ENCODE data around the gene MAP3K20.
"Not testable (repeated sequence)": the region's sequence is repeated elsewhere in the genome, so short reads cannot be mapped to it uniquely, and the experiment has no call there.

MAP3K20 gene

GRCh38 chr2:173235947-173236803, 160.5 kb downstream of the MAP3K20 start:
- no peak for DNase-seq (ENCODE audit: low spot score)

GRCh38 chr2:173238385-173238784, 162.7 kb downstream of the MAP3K20 start:
- DNase-seq (ENCODE audit: low spot score), result no peak

GRCh38 chr2:173238831-173239230, 163.2 kb downstream of the MAP3K20 start:
- DNase-seq (ENCODE audit: low spot score), result no peak

DNA sequence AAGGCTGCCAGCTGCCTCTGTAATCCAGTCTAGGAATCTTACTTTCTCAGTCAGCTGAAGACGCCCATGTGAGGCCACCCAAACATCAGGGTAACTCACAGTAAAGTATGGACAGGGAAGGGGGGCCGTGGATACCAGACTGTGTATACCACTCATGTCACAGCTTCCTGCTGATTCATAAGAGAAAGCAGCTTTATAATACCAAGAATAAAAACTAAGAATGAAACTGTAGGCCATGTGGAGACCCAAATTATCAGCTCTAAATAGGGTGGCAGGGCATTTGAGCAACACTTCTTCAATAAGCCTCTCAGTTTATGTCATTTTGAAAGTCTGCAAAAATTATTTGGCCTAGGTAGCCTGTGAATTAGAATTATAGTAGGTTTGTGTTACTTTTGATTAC, 164.0 kb downstream of the MAP3K20 start:
- DNase-seq (ENCODE audit: low spot score), result no peak

DNA sequence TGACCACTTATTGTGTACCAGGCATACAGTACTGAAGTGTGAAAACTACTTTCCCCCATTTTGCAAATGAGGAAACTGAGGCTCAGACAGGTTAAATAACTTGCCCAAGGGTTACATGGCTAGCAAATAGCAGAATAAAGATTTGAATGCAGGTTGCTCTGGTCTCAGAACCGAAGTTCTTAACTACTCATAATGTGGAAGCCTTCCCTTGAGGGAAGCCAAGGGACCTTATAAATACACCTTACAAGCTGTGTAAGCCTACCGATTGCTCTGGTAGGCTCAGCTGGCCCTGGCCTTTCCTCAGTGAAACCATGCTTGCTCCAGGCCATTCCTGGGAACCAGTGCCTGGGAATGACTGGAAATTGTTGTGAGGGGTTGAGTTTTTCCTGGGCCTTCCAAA, 164.4 kb downstream of the MAP3K20 start:
- DNase-seq (ENCODE audit: low spot score), result no peak

- DNase-seq (ENCODE audit: low spot score), result no peak
Observed at GRCh38 chr2:173241643-173242042, 166.0 kb downstream of the MAP3K20 start.

DNA sequence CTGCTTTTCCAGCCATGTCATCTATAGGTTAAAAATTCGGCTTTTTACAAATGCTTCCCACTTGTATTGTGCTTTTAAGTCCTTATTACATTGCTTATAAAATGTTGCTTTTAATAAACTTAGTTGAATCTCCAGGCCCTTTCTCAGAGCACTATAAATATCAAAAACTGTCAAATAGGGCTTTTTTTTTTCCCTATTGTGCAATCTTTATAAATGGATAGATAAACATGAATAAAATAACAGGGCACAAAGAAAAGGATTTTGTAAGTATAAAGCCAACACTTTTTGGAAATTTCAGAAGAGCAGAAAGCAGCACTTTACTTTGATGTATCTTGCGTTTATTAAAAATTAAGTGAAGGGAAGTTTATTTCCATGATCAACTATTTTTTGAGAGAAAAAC, 171.5 kb downstream of the MAP3K20 start:
- no peak for DNase-seq (ENCODE audit: low spot score)

- DNase-seq (ENCODE audit: low spot score), result no peak
Observed at GRCh38 chr2:173248381-173248780, 172.7 kb downstream of the MAP3K20 start.

- DNase-seq (ENCODE audit: low spot score), result no peak
Observed at GRCh38 chr2:173249661-173250641, 174.3 kb downstream of the MAP3K20 start.

GRCh38 chr2:173251225-173251624, 175.6 kb downstream of the MAP3K20 start:
- DNase-seq (ENCODE audit: low spot score), result no peak

- no peak for DNase-seq (ENCODE audit: low spot score)
Observed at GRCh38 chr2:173252581-173252980, 176.9 kb downstream of the MAP3K20 start.

GRCh38 chr2:173254659-173255058, 179.0 kb downstream of the MAP3K20 start:
- no peak for DNase-seq (ENCODE audit: low spot score)

- no peak for DNase-seq (ENCODE audit: low spot score)
Observed at GRCh38 chr2:173258701-173259100, 183.1 kb downstream of the MAP3K20 start.

- not testable (repeated sequence) for DNase-seq (ENCODE audit: low spot score)
Observed at GRCh38 chr2:173262356-173262755, 186.7 kb downstream of the MAP3K20 start.

GRCh38 chr2:173264151-173264550, 188.5 kb downstream of the MAP3K20 start:
- DNase-seq (ENCODE audit: low spot score), result no peak

GRCh38 chr2:173264603-173265366, 189.1 kb downstream of the MAP3K20 start:
- no peak for DNase-seq (ENCODE audit: low spot score)

- no peak for DNase-seq (ENCODE audit: low spot score)
Observed at GRCh38 chr2:173271135-173271534, 195.5 kb downstream of the MAP3K20 start.

DNA sequence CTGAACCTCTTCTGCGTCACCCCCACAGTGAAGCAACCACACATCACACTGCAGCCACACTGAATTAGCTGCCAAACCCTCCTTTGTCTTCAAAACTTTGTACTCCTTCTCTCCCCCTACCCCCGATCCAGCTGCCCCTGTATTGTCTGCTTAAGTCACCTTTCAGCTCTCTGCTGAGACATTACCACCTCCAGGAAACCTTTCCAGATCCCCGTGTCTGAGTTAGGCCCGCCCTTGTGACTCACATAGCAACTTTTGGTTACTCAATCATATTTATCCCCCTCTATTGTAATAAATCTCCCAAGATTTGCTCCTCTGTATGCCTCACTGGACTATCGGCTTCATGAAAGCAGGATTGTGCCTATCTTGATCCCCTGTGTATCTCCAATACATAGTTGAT, 196.2 kb downstream of the MAP3K20 start:
- no peak for DNase-seq (ENCODE audit: low spot score)

DNA sequence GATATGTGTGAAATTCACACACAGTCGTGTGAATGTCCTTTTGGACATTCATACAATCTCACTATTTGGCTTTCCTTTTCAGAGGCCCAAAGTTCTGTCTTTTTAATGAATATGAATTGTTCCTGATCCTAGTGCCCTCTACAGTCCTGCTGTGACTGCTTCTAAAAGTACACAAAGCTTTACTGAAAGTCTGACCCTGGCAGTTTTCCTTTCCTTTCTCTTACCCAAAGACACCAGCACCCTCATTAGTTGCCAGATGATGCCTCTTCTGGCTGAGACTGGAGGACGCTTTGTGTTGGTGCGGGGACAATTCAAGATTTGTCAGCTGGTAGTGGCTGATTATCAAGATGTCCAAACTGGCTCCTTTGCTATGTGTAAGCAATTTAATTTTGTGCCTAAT, 197.2 kb downstream of the MAP3K20 start:
- no peak for DNase-seq (ENCODE audit: low spot score)

DNA sequence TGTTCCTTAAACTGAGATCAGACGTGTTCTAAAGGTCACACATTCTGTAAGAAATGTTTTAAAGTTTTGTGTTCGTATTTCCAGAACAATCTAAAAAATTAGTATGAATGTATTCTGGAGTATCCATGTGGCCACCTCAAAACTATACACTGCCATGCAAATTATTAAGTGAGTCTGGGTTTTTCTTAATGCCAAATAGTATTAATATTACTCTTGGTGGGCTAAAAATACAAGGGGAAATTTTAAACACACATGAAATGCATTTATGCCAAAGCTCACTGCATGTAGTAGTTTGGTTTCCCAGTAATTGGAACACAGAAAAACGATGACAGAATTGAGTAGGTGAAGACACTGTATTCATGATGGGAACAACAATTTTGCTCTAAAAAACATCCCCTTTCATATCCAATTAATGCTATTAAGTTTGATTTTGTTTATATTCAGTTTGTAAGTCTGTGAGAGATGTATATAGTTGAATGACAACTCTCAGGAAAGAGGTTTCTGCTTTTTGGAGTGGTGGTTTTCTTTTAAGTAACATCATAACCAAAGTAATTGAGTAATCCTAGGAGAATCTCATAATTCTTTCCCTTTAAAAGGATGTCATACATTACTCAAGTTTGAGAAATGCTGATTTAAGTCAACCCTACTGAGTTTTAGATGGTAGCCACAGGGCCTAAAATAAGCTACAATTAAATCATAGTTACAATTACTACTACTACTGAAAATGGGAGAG, 203.3 kb downstream of the MAP3K20 start:
- no peak for DNase-seq (ENCODE audit: low spot score)

- no peak for DNase-seq (ENCODE audit: low spot score)
Observed at GRCh38 chr2:173279527-173279868, 203.9 kb downstream of the MAP3K20 start.

DNA sequence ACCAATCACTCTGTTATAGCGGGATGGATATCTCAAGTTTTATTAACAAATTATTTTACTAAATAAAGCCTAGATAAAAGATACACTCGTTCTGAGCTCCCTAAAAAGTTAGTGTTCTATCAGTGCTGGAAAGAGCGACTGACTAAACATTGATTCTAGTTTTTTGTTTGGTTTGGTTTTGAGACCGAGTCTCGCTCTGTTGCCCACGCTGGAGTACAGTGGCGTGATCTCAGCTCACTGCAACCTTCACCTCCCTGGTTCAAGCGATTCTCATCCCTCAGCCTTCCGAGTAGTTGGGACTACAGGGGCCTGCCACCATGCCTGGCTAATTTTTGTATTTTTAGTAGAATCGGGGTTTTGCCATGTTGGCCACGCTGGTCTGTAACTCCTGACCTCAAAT, 205.2 kb downstream of the MAP3K20 start:
- no peak for DNase-seq (ENCODE audit: low spot score)

Measured in HuH-7 (cell line).